ENCODE measurements around the gene TPK1. TPM values are rescaled to one million over a fixed set of nuclear protein-coding genes. Genes with fewer than 3 reads are reported as not detected.

TPK1 gene
- total RNA-seq, 1 donor = 3.9 TPM

- no peak for TF ChIP-seq CTCF (IDR thresholded peaks at IDR 0.05; ENCODE audit: insufficient read depth, low read depth, low read length)
These were observed 27.4 kb upstream of the TPK1 start for GRCh38 chr7:144863320-144863647.

GRCh38 chr7:144862612-144863319 lies 26.9 kb upstream of the TPK1 start:
- no peak overlapping the region for H3K4me3 ChIP-seq (ENCODE audit: low read depth, low read length)
- DNase-seq (ENCODE audit: low read depth) = no peak
- TF ChIP-seq CTCF (IDR thresholded peaks at IDR 0.05; ENCODE audit: insufficient read depth, low read depth, low read length) = no peak

More at GRCh38 chr7:144863320-144863647, 27.4 kb upstream of the TPK1 start:
- H3K4me3 ChIP-seq (ENCODE audit: low read depth, low read length) = no peak overlapping the region
- DNase-seq (ENCODE audit: low read depth) = no peak

- no peak overlapping the region for H3K4me3 ChIP-seq (ENCODE audit: low read depth, low read length)
- TF ChIP-seq CTCF (IDR thresholded peaks at IDR 0.05; ENCODE audit: insufficient read depth, low read depth, low read length) = no peak
- DNase-seq (ENCODE audit: low read depth) = no peak
These were observed 23.9 kb upstream of the TPK1 start for GRCh38 chr7:144859739-144860138.

- no peak for DNase-seq (ENCODE audit: low read depth)
- no peak for TF ChIP-seq CTCF (IDR thresholded peaks at IDR 0.05; ENCODE audit: insufficient read depth, low read depth, low read length)
- H3K4me3 ChIP-seq (ENCODE audit: low read depth, low read length) = no peak overlapping the region
These were observed 21.6 kb upstream of the TPK1 start for GRCh38 chr7:144857463-144857862.

- peak; percentile 45 for TF ChIP-seq CTCF (IDR thresholded peaks at IDR 0.05; ENCODE audit: insufficient read depth, low read depth, low read length)
- H3K4me3 ChIP-seq (ENCODE audit: low read depth, low read length) = no peak overlapping the region
- peak; percentile 17 for DNase-seq (ENCODE audit: low read depth)
These were observed 19.1 kb upstream of the TPK1 start for GRCh38 chr7:144854839-144855424.

GRCh38 chr7:144853542-144853941 lies 17.7 kb upstream of the TPK1 start:
- no peak for DNase-seq (ENCODE audit: low read depth)
- no peak overlapping the region for H3K4me3 ChIP-seq (ENCODE audit: low read depth, low read length)
- TF ChIP-seq CTCF (IDR thresholded peaks at IDR 0.05; ENCODE audit: insufficient read depth, low read depth, low read length) = no peak
